GM19467 (cell line): ENCODE results near the gene DCHS1.
"Not testable (repeated sequence)": the region's sequence is repeated elsewhere in the genome, so short reads cannot be mapped to it uniquely, and the experiment has no call there.

ENCODE experiments used
- ATAC-seq: cut with Tn5 transposase; IDR thresholded peaks from one replicate; pipeline ENCODE4 v1.9.1; 2021; ENCODE audit warnings: mild to moderate bottlenecking, moderate library complexity; ENCODE audit not compliant: unreplicated experiment

The DCHS1 gene, protein sequence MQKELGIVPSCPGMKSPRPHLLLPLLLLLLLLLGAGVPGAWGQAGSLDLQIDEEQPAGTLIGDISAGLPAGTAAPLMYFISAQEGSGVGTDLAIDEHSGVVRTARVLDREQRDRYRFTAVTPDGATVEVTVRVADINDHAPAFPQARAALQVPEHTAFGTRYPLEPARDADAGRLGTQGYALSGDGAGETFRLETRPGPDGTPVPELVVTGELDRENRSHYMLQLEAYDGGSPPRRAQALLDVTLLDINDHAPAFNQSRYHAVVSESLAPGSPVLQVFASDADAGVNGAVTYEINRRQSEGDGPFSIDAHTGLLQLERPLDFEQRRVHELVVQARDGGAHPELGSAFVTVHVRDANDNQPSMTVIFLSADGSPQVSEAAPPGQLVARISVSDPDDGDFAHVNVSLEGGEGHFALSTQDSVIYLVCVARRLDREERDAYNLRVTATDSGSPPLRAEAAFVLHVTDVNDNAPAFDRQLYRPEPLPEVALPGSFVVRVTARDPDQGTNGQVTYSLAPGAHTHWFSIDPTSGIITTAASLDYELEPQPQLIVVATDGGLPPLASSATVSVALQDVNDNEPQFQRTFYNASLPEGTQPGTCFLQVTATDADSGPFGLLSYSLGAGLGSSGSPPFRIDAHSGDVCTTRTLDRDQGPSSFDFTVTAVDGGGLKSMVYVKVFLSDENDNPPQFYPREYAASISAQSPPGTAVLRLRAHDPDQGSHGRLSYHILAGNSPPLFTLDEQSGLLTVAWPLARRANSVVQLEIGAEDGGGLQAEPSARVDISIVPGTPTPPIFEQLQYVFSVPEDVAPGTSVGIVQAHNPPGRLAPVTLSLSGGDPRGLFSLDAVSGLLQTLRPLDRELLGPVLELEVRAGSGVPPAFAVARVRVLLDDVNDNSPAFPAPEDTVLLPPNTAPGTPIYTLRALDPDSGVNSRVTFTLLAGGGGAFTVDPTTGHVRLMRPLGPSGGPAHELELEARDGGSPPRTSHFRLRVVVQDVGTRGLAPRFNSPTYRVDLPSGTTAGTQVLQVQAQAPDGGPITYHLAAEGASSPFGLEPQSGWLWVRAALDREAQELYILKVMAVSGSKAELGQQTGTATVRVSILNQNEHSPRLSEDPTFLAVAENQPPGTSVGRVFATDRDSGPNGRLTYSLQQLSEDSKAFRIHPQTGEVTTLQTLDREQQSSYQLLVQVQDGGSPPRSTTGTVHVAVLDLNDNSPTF (N-terminal part only)

DNA sequence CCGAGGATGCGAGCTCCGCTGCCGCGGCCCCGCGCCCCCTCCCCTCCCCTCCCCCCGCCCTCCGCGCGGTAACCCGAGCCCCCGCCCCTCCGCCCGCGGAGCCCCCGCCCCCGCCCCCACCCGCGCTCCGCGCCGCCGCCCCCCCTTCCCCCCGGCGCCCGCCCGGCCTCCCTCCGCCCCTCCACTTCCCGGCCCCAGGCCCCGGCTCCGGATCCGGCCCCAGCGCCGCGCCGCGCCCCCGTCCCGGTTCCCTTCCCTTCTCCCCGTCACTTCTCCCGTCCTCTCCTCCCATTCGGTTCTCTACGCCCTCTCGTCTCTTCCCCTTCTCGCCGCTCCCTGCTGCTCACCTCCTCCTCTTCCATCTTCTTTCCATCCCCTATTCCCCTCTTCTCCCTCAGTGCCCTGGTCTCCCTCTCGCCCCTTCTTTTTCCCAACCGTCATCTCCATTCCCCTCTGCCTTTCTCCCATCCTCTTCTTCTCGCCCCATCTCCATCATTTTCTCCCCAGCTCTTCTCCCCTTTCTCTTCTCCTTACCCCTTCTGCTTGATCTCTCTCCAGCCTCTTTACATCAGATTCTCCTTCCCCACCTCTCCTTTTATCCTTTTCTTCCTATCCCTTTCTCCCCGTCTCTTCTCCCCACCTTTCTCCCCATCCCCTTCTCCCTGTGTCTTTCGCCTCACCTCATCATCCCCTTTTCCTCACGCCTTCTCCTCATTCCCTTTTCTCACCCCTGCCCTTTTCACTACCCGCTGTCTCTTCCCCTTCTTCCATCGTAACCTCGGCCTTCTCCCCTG is at the start of gene DCHS1:
Gene DCHS1 (minus strand): TSS at position 20 of the 794 bp plus-strand sequence. CDS start 14,196 bp downstream, outside the sequence.
- no peak for ATAC-seq

DNA sequence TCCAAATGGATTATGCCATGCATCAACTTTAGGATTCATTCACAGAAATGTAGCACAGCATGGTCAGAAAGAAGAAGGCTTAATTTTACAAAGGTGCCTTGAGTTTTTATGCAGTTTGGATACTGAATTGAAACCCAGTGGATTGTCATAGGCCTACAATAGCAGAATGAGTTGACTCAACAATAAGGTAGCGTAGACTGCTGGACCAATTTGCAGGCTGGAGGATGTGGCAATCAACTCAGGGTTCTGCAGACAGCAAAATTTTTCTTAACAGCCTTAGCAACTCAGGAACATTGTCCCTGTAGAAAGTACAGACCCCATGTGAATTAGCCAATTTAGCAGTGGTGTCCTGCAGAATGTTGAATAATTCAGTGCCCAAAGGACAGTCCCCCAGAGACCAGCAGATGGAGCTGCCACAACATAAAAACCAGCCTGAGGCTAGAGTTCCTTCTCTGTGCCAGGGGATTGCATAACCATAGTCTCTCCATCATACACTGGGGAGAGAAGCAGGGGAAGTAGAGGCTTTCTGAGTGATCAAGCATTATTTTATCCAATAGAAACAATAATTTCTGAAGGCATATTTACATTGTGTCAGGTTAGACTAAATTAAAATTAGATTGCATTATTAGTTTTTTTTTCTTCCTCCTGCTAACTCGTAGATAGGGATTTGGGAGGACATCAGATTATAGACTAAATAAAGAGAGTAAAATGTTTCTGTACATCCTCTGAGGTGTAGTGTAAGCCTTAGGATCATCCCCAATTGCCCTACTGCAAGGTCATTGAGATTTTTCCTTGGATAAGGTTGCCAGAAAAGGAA is 47.8 kb upstream of the DCHS1 start:
- ATAC-seq = no peak

DNA sequence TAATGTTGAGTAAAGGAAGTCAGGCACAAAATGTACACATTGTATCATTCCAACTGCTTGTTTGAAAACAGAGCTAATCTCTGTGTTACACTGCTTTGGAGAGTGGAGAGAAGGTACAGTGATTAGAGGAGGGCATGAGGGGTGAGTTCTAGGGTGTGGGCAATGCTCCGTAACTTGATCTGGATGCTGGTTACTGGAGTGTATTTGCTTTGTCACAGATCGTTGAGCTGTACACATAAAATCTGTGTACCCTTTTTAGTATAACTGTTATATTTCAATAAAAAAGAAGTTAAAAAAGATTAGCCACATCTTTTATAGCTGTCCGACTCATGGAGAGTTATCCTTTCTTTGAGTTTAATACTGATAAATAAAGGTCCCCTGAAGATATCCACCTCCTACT is 46.3 kb upstream of the DCHS1 start:
- ATAC-seq = not testable (repeated sequence)

DNA sequence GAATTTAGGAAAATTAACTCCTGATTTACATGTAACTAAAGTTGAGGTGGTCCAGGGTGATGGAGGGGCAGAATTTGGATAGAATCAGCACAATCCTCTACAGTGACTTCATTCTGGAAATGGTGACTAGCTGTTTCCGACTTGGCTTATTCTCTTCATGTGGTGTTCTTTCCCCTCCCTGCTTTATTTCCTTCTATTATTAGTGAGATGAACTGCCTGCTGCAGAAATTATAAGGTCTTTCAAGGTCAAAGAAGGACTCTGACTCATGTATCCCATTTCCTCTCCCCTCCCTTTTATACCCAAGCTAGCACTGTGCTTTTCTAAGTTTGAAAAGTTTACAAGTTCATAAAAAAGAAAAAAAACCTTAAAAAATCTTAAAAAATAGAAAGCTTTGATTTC is 39.8 kb upstream of the DCHS1 start:
- no peak for ATAC-seq

GRCh38 chr11:6694229-6694535 is 38.6 kb upstream of the DCHS1 start:
- no peak for ATAC-seq

DNA sequence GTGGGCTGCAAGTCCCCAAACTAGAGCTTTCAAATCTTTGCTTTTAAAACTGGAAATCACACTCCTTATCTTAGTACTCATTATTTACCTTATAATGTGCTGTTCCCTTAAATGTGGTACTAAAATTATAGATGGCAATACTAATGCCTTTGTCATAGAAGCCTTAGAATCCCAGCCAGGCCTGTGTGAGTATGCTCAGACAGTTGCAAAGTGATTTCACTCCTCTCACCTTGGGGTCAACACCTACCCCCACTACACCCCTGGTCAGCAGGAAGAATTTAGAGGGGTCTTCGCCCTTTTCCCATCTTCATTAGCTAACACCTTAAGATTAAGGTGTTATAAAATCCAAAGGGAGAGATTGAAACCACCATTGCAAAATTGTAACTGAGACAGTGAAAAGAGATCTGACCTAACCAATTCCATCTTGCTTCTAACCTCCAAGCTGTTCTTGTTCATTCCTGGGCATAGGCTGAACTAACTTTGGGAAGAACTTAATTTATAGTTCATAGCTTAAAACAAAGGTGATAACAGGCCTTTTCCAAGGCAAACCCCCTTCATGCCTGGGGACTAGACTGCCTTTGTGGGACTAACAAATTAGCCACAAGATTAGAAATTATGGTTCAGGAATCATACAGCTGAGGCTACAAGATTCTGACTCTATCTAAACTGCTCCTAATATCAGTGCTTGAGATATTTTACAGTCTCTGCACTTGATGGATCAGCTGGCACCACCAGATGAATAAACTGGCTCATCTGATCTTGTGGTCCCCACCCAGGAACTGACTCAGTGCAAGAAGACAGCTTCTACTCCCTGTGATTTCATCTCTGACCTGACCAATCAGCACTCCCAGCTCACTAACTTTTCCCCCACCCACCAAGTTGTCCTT is 38.0 kb upstream of the DCHS1 start:
- ATAC-seq = no peak

DNA sequence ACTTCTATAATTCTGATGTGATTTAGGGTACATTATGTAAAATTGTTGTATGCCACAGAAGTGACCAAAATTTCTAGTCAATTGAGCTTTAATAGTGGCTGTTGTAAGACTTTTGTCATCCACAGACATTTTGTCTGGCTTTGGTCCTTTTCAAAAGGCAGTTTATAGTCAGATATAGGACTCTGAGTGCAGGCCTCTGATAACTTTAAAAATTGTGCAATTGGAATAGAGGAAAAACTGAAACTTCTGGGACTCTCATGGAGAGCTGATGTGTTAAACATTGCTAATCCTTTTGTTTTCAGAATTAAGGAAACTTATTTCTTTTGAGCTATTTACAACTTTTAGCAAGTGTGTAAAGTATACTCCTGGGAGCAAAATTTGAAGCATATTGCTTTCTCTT is 36.5 kb upstream of the DCHS1 start:
- ATAC-seq = no peak

- not testable (repeated sequence) for ATAC-seq
Observed at GRCh38 chr11:6690431-6691132, 35.0 kb upstream of the DCHS1 start.

GRCh38 chr11:6687876-6688275 is 32.3 kb upstream of the DCHS1 start:
- ATAC-seq = no peak

GRCh38 chr11:6686006-6686405 is 30.4 kb upstream of the DCHS1 start:
- no peak for ATAC-seq

GRCh38 chr11:6684068-6684467 is 28.5 kb upstream of the DCHS1 start:
- not testable (repeated sequence) for ATAC-seq

GRCh38 chr11:6682936-6683861 is 27.6 kb upstream of the DCHS1 start, which contains the start of gene MRPL17:
TSS of gene MRPL17 (minus strand) at chr11:6683340. CDS start at chr11:6683296, 44 bp downstream.
- ATAC-seq = peak; percentile 90

DNA sequence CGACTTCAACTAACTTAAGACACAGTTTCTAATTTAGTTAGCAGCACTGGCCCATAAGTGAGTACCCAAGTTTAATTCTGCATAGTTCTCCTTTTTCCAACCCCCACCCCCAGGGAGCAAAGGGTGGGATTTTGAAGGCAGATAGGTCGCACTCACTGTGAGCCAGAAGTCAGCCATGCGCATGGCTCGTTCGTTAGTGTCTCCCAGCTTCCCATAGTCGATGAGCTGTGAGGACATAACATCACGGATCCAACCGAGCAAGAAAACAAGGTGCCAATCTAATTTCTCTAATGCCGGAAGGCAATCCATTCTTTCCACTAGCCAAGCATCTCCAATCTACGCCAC is 27.0 kb upstream of the DCHS1 start:
- no peak for ATAC-seq

DNA sequence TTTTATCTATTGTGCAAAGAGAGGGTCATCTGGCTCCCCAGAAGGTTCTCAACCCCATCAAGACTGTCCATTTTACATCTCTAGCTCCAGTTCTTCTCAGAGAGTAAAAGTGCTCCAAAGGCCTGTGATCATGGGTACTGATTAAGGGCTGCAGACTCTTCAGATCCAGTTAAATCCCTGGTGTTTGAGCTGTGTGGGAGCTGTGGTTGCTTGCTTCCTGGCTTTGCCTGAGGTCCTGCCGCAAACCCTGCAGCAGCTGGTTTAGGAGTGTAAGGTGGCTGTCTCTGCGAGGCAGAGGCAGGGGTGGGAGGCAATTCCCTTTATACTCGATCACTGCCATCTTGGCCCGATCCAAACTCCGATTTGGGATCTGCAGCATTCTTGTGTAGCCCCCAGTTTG is 26.3 kb upstream of the DCHS1 start:
- ATAC-seq = no peak

DNA sequence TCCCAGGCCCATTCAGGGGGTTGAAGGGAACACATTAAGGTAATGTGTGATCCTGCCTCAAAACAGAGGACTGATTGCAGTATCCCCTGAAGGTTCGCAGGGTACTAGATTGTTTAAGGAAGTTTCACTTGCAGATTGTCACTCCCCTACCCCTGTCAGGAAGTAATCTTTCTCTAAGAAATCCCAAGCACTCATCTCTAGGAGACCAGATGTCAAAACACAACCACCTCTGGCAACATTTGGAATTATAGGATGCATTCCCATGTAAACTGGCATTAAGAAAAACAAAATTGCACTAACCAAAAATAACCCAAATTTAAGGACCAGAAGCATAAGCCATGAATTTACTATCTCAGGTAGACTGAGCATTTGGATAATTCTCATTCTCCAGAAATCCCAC is 25.9 kb upstream of the DCHS1 start:
- no peak for ATAC-seq

- ATAC-seq = no peak
Observed at GRCh38 chr11:6677018-6677417, 21.4 kb upstream of the DCHS1 start.

DNA sequence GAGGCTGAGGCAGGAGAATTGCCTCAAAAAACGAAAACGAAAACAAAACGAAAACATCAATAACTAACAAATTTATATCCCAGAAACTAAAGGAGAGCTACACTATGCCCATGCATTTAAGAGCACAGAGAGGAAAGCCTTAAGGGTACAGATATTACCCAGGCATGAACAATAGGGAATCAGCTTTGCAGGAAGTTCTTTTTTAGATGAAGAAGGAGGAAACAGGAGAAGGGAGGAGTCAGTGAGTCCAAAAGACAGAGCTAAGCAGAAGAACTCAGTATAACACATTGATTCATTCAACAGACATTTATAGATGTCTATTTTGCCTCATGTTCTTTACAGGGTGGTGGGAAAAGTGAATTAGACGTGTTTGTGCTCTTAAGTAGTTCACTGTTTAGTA is 19.3 kb upstream of the DCHS1 start:
- no peak for ATAC-seq
